GM18873 (cell line): ENCODE results near the gene SMPDL3B.

Source experiments
- ATAC-seq: cut with Tn5 transposase; IDR thresholded peaks from one replicate; pipeline ENCODE4 v1.9.1; 2021; ENCODE audit warnings: mild to moderate bottlenecking, moderate library complexity, moderate number of reproducible peaks; ENCODE audit not compliant: unreplicated experiment, low FRiP score

SMPDL3B gene

GRCh38 chr1:27938488-27938887 lies 3.7 kb downstream of the SMPDL3B start:
- no peak for ATAC-seq

GRCh38 chr1:27940297-27940696 lies 5.5 kb downstream of the SMPDL3B start:
- no peak for ATAC-seq

GRCh38 chr1:27940870-27941560 lies 6.2 kb downstream of the SMPDL3B start:
- no peak for ATAC-seq

GRCh38 chr1:27941671-27942540 lies 7.1 kb downstream of the SMPDL3B start:
- ATAC-seq = no peak

DNA sequence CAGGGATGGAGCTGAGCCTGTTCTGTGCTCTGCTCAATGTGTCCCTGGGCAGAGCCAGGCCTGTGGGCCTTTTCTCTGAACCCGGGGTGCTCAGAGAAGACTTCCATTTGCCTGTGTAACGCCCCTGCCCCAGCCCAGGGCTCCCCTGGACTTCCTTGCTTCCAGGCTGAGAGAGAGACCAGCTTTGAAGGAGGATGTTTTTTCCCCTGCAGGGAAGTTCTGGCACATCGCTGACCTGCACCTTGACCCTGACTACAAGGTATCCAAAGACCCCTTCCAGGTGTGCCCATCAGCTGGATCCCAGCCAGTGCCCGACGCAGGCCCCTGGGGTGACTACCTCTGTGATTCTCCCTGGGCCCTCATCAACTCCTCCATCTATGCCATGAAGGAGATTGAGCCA lies 10.2 kb downstream of the SMPDL3B start:
- ATAC-seq = no peak

DNA sequence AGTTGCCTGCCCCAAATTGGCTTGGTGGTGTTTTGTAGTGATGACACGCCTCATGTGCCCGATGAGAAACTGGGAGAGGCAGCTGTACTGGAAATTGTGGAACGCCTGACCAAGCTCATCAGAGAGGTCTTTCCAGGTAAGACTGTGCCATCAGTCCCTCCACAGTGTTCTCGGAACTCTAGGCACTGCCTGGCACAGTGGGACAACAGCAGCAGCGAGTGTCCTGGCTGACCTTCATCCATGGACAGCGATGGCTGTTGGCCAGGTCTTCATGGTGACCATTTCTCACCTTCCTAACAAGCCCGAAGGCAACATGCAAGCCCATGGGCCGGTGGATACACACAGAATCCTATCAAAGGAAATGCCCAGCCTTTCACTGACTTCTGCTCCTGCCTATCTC lies 14.2 kb downstream of the SMPDL3B start:
- no peak for ATAC-seq

DNA sequence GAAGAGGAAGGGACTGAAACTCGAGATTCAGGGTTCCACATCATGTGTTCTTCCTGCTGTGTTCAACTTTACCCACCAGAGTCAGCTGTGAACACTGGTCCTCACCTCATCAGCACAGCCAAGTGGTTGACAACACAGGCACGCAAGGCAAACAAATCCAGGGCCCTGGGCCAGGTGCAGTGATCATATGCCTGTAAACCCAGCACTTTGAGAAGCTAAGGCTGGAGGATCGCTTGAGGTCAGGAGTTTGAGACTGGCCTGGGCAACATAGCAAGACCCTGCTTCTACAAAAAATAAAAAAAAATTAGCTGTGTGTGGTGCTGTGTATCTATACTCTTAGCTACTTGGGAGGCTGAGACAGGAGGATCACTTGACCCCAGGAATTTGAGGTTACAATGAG lies 16.6 kb downstream of the SMPDL3B start:
- ATAC-seq = no peak

DNA sequence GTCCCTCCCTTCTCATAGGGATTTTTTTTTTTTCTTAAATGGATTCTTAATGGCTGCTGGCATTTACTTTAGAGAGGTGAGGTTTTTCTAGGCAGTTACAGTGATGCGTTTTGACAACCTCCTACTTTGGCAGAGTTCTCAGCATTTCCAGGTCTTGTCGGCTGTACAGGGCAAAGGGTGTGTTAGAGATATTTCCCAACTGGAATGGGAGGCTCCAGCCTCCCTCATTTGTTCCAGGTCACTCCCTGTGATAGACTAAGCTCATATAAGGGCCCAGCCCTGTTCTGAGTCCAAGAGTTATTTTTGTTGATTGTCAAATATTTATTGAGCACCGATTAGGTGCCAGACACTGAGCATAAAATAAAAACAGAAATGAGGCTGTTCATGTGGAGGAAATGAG lies 17.3 kb downstream of the SMPDL3B start:
- no peak for ATAC-seq

DNA sequence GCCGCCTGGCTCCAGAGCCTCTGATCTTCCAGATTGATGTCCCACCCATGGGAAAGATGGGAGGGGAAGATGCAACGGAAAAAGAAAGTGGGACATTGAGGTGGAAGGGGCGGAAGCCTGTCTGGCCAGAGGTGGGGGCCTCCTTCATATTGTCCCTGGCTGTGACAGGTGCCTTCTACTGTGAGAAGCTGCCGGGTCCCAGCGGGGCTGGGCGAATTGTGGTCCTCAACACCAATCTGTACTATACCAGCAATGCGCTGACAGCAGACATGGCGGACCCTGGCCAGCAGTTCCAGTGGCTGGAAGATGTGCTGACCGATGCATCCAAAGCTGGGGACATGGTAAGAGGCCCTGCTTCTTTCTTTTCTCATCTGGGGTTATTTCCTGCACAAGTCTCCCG lies 19.4 kb downstream of the SMPDL3B start:
- ATAC-seq = no peak

DNA sequence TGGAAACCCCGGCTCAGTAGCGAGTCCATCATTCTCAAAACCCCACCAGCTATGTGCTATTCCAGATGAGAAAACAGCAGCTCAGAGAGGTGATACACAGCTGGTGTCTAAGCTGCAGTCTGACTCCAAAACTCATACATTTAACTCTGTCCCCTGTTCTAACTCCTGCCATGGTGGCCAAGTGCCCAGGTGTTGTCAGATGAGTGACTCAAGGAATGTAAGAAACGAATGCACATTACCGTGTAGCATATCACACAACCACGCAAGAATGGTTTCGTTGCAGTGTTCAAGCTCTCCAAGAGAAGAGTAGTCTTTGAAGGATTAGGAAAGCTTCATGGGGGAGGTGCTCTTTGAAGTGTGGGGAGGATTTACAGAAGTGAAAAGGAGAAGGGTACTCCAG lies 20.3 kb downstream of the SMPDL3B start:
- no peak for ATAC-seq

DNA sequence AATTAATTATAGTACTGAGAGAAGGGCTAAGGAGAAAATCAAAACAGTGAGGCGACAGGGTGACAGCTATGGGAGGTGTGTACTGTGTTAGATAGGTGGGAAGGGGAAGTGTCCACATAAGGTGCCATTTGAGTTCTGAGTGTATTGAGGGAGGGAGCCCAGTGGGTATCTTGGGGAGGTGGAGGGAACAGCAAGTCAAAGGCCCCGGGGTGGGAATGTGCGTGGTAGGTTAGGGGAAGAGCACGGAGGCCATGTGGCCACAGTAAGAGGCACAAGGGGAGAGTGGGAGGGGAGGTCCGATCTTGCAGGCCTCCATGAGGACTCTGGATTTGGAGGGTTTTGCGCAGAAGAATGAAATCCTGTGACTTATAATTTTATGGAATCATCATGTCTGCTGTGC lies 22.0 kb downstream of the SMPDL3B start:
- ATAC-seq = no peak

GRCh38 chr1:27957655-27958054 lies 22.9 kb downstream of the SMPDL3B start:
- no peak for ATAC-seq

GRCh38 chr1:27958513-27958912 lies 23.7 kb downstream of the SMPDL3B start:
- no peak for ATAC-seq

DNA sequence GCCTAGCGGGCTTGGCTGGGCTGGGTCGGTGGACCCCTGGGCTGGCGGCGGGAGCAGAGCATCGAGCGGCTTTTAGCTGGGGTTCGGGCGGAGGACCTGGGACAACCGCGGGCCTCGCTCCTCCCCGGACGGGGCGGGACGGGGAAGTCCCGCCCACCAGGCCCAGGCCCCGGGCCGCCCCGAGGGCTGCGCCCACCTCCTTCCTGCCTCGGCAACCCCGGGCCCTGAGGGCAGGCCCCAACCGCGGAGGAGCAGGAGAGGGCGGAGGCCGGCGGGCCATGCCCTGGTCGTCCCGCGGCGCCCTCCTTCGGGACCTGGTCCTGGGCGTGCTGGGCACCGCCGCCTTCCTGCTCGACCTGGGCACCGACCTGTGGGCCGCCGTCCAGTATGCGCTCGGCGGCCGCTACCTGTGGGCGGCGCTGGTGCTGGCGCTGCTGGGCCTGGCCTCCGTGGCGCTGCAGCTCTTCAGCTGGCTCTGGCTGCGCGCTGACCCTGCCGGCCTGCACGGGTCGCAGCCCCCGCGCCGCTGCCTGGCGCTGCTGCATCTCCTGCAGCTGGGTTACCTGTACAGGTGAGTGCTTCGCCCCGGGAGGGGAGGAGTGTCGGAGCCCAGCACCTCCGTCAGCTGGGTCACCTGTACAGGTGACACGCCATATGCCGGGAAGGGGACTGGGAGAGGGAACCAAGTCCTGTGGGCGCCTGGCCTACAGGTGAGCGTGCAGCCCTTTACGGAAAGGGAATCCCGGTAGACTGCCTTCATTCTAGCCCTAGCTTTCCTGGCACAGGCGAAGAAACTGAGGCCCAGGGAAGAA lies 25.2 kb downstream of the SMPDL3B start, which contains the start of gene XKR8:
XKR8 (plus strand) TSS at position 182 of the 812 bp plus-strand sequence; CDS start at position 279, 97 bp downstream.
- ATAC-seq = no peak

- ATAC-seq = no peak
Measured at GRCh38 chr1:27960762-27961645, 26.2 kb downstream of the SMPDL3B start.

- ATAC-seq = no peak
Measured at GRCh38 chr1:27961646-27962221, 26.9 kb downstream of the SMPDL3B start.

DNA sequence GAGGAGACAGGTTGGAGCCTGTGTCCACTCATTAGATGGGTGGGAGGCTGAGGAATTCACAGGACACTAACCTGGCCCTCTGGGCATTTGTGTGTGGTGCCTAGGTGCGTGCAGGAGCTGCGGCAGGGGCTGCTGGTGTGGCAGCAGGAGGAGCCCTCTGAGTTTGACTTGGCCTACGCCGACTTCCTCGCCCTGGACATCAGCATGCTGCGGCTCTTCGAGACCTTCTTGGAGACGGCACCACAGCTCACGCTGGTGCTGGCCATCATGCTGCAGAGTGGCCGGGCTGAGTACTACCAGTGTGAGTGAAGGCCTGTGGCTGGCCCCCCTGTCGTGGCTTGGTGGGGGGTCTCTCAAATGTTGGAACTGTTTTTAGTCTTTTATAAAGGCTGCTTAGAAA lies 28.6 kb downstream of the SMPDL3B start:
- ATAC-seq = no peak

DNA sequence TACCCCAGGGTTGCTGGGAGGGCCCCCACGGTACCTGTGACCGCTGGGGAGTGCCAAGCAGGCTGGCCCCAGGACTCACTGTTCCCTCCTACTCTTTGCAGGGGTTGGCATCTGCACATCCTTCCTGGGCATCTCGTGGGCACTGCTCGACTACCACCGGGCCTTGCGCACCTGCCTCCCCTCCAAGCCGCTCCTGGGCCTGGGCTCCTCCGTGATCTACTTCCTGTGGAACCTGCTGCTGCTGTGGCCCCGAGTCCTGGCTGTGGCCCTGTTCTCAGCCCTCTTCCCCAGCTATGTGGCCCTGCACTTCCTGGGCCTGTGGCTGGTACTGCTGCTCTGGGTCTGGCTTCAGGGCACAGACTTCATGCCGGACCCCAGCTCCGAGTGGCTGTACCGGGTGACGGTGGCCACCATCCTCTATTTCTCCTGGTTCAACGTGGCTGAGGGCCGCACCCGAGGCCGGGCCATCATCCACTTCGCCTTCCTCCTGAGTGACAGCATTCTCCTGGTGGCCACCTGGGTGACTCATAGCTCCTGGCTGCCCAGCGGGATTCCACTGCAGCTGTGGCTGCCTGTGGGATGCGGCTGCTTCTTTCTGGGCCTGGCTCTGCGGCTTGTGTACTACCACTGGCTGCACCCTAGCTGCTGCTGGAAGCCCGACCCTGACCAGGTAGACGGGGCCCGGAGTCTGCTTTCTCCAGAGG lies 31.8 kb downstream of the SMPDL3B start:
- no peak for ATAC-seq
